Epidermal melanocyte (primary cell): ENCODE data around the gene NLRP8.
"Not testable (repeated sequence)": the region's sequence is repeated elsewhere in the genome, so short reads cannot be mapped to it uniquely, and the experiment has no call there.

Experiments
- DNase-seq: peaks from one replicate; pipeline ENCODE4 v3.0.0; 2011; ENCODE audit warnings: low spot score; ENCODE audit not compliant: insufficient read length

The NLRP8 gene

DNA sequence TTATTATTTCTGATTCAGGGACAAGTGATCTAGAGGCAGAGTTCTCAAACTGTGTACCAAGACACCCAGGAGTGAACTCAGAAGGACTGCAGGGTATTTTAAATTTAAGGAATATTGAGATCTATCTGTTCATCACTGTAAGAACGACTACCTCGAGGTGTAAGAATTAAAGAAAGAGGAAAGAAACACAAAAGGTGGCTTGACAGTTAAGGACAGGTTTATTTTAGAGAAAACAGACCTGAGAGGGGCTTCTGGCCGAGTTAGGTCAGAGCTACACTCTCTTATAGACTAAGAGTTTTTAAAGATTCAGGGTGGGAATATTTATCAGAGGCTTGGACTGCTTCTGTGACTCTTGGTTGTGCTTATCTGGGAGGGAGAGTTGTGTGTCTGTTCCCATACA is 26.4 kb downstream of the NLRP8 start:
- DNase-seq, result no peak

DNA sequence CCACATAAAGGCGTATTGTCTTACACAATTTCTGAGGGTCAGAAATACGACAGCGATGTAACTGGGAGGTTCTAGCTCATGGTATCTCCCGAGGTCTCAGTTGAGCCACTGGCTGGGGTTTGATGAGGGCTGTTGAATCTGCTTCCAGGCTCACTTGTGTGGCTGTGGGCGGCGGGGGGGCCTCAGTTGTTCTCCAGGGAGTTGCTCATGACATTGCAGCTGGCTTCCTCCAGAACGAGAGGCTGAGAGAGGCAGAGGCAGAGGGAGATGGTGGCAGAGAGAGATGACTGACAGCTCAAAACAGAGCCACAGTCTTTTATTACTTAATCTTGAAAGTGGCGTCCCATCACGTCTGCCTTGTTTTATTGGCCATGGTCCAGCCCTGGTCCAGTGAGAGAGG is 32.8 kb downstream of the NLRP8 start:
- no peak for DNase-seq

DNA sequence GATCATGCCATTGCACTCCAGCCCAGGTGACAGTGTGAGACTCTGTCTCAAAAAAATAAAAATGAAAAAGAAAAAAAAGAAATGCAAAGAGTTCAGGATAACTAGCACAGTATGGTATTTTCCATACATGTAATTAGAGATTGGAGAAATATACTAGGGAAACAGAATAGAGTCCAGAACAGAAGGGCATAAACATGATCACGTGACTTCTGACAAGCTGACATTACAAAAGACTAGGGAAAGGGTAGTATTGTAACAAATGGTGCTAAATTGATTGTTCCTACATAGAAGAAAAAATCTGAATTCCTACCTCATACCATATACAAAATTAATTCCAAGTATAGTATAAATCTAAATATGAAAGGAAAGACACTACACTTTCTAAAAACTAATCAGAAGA is 37.6 kb downstream of the NLRP8 start:
- DNase-seq, result no peak

DNA sequence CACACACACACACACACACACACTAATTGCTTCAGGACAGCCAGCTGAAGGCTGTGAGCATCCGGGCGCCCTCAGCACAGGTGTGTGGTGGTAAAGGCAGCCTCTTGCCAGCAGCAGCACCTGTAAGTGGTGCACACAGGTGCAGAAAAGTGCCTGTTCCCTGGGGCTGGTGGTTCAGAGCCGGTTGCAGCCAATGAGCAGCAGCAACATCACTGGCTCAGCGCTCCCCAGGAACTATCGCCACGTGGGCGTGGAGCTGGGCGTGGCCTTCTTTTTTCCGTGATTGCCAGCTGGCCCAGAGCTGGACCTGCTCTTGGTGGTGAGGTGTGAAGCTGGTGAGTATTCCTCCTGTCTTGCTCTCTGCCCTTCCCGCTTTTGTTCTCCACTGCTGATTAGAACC is 38.9 kb downstream of the NLRP8 start, which contains the start of gene NLRP5:
Gene NLRP5 (plus strand): TSS at position 289 of the 400 bp plus-strand sequence.
- no peak for DNase-seq

DNA sequence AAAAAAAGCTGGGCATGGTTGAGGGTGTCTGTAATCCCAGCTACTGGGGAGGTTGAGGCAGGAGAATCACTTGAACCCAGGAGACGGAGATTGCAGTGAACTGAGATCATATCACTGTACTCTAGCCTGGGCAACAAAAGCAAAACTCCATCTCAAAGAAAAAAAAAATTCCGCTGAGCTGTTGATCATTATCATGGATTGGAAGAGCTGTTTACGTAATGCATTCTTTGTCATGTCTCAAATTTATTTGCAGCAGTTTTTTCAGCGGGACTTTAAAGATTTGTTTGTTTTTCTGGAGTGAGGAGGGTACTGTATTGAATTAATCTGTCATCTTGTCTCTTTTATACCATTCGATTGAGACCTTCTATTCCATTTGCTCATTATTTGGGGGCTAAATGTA is 43.2 kb downstream of the NLRP8 start:
- DNase-seq, result no peak

GRCh38 chr19:55993492-55993891 is 45.9 kb downstream of the NLRP8 start:
- DNase-seq, result no peak

GRCh38 chr19:56014765-56015164 is 67.1 kb downstream of the NLRP8 start:
- DNase-seq, result no peak

- DNase-seq, result no peak
Measured at GRCh38 chr19:56015756-56016155, 68.1 kb downstream of the NLRP8 start.

DNA sequence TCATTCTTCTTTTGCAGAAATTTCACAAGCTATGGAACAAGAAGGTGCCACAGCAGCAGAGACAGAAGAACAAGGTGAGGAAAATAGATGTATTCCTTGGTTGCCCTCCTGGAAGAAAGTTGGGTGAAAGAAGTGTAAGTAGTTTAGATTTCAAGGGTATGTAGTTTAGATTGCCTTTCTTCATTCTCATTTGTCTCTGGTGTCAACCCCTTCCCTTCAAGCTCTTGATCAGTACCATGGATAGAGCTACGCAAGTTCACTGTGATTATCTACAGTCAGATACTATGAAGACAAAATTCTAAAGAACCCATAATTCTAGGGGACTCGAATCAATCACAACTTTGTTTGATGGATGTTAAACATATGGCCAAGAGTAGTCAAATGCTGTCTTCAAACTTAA is 71.7 kb downstream of the NLRP8 start:
- not testable (repeated sequence) for DNase-seq

DNA sequence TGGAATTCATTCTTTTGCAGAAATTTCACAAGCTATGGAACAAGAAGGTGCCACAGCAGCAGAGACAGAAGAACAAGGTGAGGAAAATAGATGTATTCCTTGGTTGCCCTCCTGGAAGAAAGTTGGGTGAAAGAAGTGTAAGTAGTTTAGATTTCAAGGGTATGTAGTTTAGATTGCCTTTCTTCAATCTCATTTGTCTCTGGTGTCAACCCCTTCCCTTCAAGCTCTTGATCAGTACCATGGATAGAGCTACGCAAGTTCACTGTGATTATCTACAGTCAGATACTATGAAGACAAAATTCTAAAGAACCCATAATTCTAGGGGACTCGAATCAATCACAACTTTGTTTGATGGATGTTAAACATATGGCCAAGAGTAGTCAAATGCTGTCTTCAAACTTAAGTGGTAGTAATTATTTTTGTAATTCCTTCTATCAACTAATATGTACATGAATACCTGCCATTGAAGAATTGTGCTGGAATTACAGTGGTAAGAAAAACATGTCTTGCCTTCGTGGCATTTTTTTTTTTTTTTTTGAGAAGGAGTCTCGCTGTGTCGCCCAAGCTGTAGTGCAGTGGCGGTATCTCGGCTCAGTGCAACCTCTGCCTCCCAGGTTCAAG is 72.8 kb downstream of the NLRP8 start:
- not testable (repeated sequence) for DNase-seq

DNA sequence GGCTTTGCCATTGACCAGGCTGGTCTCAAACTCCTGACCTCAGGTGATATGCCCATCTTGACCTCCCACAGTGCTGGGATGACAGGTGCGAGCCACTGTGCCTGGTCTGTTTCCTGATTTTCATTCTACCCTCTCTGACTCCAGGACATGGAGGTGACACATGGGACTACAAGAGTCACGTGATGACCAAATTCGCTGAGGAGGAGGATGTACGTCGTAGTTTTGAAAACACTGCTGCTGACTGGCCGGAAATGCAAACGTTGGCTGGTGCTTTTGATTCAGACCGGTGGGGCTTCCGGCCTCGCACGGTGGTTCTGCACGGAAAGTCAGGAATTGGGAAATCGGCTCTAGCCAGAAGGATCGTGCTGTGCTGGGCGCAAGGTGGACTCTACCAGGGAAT is 79.1 kb downstream of the NLRP8 start:
- no peak for DNase-seq
